ENCODE results near the gene USP40.

USP40 gene

DNA sequence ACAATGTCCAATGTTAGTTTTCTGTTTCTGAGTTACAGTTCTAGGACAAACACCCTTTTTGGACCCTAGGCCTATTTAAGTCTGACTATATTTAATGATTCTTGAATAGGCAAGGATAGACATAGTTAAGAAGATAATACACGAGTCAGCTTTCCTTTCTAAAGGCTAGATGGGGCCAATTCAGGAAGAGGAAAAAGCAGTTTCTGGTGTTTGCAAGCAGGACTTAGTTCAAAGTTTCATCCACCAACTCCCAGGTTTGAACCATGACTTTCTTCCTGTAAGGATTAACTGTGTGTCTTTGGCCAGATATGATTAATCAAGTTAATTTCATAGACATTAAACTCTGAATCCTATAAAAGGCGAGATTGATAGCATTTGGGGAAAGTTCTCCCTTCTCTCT, 66.7 kb downstream of the USP40 start:
- DNase-seq (ENCODE audit: low read depth in 1 of 2, low spot score in 1 of 2): no peak

DNA sequence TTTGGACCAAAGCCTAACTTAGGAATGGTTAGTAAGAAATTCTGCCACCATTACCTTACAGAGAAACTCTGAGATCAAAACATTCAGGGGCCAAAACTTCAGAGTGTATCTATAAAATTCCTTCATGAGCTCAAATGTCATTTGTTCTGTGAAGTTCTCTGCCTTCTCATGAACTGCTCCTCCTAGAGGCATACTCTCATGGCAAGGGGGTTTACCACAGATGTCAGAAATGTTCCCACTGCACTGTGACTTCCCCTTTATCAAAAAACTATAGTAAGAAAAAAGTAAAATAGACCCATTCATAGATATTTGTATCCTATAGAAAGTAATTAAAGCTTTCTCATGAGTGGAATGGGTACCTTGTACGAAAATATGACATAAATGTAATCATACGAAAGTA, 68.5 kb downstream of the USP40 start:
- no peak for DNase-seq (ENCODE audit: low read depth in 1 of 2, low spot score in 1 of 2)

DNA sequence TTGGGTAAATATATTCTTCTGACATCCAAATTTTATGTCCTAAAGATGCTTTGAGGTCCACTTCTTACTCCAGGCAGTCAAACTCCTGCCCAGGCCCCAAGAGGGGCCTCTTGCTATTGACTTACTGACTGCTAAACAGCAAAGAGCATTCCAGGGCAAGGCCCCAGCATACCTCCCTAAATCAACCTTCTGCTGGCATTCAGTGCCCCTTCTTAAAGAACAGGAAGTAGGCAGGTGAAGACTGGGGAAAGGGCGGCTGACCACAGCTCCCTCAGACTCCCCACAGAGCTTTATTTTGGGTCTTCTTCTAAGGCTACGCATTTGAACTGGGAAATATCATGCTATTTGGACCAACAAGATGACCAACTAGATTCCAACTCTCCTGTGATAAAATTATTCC, 68.9 kb downstream of the USP40 start:
- no peak for DNase-seq (ENCODE audit: low read depth in 1 of 2, low spot score in 1 of 2)

- no peak for DNase-seq (ENCODE audit: low read depth in 1 of 2, low spot score in 1 of 2)
Observed at GRCh38 chr2:233495503-233496496, 70.8 kb downstream of the USP40 start.

DNA sequence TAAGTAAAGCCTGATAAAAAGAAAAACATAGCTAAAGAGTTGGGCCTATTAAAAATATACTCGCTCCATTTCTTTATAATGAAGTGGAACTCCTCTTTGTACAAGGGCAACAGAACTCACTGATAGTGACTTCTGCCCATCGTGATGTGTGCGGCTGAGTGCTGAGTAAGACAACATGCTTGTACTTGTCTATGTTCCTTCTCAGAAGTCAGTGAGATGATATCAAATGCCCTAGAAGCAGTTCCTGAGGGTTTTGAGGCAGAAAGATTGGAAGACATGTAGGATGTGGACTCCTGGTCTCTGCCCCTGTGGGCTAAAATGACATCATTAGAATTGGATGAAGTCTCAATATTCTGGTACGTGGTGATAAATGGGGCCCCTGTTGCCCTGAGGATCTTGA, 73.8 kb downstream of the USP40 start:
- DNase-seq (ENCODE audit: low read depth in 1 of 2, low spot score in 1 of 2): no peak

- no peak for DNase-seq (ENCODE audit: low read depth in 1 of 2, low spot score in 1 of 2)
Observed at GRCh38 chr2:233492078-233492477, 74.5 kb downstream of the USP40 start.

GRCh38 chr2:233491326-233491725, 75.3 kb downstream of the USP40 start:
- no peak for DNase-seq (ENCODE audit: low read depth in 1 of 2, low spot score in 1 of 2)

- DNase-seq (ENCODE audit: low read depth in 1 of 2, low spot score in 1 of 2): no peak
Observed at GRCh38 chr2:233490831-233491230, 75.8 kb downstream of the USP40 start.

DNA sequence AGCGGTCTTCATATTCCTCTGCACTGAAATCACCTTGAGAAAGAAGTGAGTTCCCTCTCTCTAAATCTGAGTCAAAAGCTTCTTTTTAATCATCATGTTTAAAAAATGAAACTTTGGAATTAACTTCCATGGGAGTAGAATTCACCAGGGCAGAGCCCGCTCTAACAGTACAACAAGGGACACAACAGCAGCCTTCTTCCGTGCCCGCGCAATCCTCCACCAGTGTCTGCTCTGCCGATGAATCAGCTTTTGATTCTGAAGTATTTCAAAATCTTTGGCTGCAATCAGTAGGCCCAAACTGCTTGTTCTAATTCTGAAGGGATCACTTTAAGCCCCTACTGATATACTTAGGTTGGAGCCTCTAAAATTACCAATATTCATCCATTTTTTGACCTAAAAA, 76.9 kb downstream of the USP40 start:
- no peak for DNase-seq (ENCODE audit: low read depth in 1 of 2, low spot score in 1 of 2)

- no peak for DNase-seq (ENCODE audit: low read depth in 1 of 2, low spot score in 1 of 2)
Observed at GRCh38 chr2:233489143-233489542, 77.4 kb downstream of the USP40 start.

DNA sequence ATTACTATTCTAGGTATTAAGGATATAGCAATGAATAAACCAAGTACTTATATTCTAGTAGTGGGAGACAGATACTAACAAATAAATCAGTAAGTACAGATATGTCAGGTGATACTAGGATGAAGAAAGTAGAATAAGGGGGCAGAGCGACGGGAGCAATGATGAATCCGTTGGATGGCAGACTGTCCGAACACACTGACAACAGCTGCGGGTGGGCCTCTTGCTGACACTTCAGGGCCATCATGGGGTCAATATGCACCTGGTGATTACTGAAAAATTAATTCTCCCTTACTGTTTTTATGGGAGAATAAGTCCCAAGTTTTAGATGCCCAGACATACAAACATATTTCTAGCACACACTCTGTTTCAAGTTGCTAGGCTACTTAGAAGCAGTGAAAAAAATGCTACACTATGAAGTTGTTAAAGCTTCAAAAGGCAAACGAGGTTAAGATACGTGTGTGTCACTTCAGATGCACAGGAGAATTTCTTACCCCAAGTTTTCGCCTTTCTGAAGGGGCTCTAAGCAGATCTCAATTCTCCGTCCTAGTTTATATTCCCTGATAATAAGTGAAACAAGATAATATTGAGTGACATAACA, 78.7 kb downstream of the USP40 start:
- no peak for DNase-seq (ENCODE audit: low read depth in 1 of 2, low spot score in 1 of 2)

GRCh38 chr2:233486778-233487552, 79.6 kb downstream of the USP40 start:
- DNase-seq (ENCODE audit: low read depth in 1 of 2, low spot score in 1 of 2): no peak

DNA sequence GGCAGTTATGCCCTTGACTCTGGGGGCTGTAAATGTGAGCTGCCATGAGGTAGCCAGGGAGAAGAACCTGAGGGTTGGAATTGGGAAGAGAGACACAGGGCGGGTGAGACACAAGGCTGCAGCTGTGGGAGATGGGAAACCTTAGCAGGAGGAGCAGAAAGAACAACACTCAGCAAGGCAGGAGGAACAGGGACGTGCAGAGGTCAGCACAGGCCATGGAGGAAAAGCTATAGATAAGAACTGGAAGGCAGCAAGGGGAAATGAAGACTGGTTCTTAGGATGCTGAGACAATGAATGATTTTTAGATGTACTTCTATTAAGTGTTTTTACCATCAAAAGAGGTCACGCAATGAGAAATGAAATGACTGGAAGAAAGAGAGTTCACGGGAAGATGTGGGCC, 80.2 kb downstream of the USP40 start:
- no peak for DNase-seq (ENCODE audit: low read depth in 1 of 2, low spot score in 1 of 2)

DNA sequence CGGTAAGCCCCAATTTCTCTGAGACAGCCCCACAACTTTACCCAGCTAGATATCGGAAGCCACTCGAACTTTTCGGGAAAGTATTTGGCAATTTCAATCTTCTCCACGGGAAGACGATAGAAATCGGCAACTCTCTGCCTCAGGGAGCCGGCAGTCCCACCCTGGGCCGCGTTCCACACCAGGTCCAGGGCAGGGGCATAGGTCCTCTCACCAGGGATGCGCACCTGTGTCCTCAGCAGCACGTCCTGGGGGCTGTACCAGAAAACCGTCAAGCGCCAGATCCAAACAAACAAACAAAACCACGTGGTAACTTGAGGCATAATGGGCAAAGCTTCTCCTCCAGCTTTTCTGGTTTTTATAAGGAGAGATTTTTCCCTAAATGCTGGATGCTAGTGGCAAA, 80.9 kb downstream of the USP40 start:
- no peak for DNase-seq (ENCODE audit: low read depth in 1 of 2, low spot score in 1 of 2)

GRCh38 chr2:233482616-233483015, 84.0 kb downstream of the USP40 start:
- no peak for DNase-seq (ENCODE audit: low read depth in 1 of 2, low spot score in 1 of 2)

- DNase-seq (ENCODE audit: low read depth in 1 of 2, low spot score in 1 of 2): no peak
Observed at GRCh38 chr2:233481368-233482142, 85.0 kb downstream of the USP40 start.

DNA sequence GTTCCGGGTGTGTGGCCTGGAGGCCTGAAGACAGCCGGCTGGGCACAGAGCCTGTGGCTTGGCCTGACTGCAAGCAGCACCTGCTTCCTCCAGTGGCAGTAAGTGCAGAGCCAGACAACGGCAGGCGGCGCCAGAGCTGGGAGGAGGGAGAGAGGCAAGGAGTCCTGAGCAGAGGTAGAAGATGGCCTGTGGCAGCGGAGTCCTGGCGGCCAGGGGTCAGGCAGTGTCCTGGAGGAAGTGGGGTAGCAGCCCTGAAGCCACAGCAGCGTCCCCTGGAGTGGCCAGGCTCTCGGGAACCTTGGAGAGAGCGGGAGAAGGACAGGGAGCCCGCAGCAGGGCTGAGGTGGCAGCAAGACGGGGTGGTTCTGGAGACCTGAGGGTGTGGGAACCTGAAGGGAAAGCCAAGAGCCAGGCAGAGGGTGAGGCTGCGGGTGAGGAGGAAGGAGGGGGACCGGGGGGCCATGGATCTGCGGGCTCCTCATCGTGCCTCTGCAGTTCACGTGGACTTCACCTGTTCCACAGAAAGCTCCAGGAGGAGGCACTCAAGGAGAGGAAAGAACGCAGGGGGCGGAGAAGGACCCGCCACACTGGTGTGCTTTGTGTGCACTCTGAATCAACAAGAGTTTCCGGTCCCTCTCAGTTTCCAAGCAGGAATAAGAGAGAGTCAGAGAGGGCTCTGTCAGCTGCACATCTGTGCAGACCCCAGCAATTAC, 85.9 kb downstream of the USP40 start:
- DNase-seq (ENCODE audit: low read depth in 1 of 2, low spot score in 1 of 2): no peak

GRCh38 chr2:233479616-233480489, 86.7 kb downstream of the USP40 start:
- DNase-seq (ENCODE audit: low read depth in 1 of 2, low spot score in 1 of 2): no peak
